GM21529 (cell line): ENCODE results near the gene SKIDA1.

Experiments
- ATAC-seq: cut with Tn5 transposase; IDR thresholded peaks from one replicate; pipeline ENCODE4 v1.9.1; 2021; ENCODE audit not compliant: unreplicated experiment

Gene SKIDA1

DNA sequence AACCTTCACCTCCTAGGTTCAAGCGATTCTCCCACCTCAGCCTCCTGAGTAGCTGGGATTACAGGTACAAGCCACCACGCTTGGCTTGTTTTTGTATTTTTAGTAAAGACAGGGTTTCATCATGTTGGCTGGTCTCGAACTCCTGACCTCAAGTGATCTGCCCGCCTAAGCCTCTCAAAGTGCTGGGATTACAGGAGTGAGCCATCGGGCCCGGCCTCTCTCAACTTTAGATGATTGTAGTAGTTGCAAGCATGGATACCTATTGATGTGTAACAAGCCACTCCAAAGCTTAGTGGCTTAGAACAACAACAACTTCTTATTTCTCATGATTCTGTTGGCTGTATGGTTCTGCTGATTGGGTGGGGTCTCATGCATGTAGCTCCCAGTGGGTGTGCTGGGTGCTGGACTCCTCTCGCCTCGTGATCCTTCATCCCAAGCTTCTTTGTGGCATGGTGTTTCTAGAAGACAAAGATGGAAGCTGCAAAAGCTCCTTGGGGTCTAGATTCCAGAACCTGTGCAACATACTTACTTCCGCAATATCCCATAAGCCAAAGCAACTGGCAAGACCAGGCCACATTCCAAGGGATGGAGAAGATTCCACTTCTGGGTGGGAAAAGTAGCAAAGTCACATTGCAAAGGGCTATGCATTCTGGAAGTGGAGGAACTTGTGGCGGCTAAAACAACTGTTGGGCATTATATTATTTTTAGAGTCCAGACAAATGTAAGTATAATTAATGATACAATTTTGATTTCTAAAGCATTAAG is 37.9 kb downstream of the SKIDA1 start:
- no peak for ATAC-seq

DNA sequence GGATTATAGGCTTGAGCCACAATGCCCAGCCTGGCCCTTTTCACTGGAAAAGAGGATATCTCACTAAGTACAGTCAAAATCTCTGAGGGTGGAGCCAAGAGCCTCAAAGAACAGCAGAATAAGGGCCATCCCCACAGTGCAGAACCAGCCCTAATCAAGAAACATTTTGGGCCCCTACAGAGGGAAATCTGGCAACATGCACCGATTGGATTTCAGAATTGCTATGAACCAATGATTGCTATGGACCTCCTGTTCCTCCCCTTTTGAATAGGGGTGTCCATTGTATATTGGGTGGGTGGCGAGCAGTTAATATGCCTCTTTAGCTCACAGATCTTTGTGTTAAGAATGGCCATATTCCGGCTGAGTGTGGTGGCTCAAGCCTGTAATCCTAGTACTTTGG is 42.7 kb downstream of the SKIDA1 start:
- ATAC-seq: no peak

DNA sequence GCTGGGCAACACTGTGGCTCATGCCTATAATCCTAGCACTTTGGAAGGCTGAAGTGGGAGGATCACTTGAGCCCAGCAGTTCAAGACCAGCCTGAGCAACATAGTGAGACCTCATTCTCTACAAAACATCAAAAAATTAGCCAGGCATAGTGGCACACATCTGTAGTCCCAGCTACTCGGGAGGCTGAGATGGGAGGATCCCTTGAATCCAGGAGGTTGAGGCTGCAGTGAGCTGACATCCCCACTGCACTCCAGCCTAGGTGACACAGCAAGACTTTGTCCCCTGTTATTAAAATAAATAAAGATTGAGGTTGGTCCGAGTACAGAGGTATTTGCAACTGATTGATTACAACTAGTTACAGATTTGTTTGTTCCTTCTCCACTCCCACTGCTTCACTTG is 44.1 kb downstream of the SKIDA1 start:
- ATAC-seq: no peak

DNA sequence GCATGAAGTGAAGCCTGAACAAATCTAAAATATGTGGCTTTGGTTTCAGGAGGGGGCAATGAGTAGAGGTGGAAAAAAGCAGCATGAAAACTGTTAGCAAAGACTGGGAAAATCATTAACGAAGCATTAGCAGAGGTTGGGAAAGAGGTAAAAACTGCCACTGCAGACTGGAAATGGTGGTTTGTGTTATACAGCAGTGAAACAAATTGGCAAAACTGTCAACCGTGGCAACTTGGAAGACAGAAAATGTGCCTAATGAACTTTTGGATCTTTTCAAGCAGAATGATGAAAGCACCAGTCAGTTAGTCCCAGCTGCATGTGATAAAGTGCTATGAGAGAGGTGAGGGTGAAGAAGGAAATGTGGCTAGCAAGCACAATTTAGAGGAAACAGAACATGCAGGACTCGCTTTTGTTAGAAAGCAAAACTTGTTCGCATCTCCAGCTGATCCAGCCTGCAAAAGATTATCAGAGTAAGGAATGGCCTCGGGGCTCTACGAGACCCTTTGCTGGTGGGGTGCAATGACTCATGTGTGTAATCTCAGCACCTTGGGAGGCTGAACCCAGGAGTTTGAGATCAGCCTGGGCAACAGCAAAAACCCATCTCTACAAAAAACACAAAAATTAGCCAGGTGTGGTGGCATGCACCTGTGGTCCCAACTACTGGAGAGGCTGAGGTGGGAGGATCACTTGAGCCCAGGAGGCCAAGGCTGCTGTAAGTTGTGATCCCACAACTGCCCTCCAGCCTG is 45.7 kb downstream of the SKIDA1 start:
- ATAC-seq: no peak

DNA sequence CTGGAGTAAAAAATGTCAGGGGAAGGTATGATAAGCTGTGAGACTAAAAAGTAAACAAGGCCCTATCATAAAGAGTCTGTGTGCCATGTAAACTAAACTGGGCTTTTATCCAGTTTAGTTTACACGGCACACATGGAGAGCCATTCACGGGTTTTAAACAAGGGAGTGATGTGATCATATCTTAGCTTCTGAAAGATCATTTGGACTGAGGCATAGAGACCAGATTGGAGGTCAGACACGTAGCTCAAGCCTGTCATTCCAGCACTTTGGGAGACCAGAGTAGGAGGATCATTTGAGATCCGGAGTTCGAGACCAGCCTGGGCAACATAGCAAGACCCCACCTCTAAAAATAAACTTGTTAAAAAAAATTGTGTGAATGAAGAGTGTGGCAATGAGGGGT is 50.1 kb downstream of the SKIDA1 start:
- ATAC-seq: no peak

DNA sequence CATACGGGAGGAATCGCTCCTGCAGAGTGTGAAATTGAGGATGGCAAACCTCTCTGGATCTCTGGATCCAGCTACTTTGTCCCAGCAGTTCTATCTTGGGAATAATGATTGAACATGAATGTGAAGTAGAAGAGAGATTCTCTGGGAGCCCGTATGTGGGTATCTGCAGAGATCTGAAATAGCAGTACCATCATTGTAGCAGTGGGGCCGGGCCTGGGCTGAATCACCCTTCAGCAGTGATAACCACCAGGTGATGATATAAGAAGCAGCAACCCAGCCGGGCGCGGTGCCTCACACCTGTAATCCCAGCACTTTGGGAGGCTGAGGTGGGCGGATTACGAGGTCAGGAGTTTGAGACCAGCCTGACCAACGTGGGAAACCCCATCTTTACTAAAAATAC is 51.9 kb downstream of the SKIDA1 start:
- ATAC-seq: no peak

DNA sequence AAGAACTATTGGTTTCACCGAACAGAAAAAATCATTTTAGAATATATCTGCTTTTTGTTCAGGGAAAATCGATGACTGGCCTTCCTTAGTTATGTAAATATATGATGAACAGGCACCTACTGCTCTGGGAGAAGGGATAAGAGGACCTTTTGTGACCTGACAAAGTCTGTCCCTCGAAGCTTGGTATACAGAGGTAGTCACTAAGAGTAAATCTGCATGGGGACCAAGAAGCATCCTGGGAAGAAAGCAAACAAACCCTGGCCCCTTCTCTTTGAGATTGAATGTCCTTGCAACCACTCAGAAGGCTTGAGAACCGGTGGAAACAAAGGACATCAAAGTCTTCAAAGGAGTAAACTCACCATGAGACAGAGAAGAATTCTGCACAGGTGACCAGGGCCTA is 52.3 kb downstream of the SKIDA1 start:
- ATAC-seq: no peak

DNA sequence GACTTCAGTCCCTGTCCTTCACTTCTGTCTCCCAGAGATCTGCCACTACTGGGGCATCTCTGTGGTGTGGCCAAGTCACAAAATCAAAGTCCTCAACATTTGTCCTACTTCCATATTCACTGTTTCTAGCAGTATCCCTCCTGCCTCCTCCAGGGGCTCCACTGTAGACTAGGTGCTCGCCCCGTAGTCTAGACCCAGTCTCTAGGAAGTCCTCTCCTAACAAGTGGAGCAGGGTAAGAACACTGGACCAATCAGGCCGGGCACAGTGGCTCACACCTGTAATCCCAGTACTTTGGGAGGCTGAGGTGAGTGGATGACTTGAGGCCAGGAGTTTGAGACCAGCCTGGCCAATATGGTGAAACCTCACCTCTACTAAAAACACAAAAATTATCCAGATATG is 57.4 kb downstream of the SKIDA1 start:
- no peak for ATAC-seq

DNA sequence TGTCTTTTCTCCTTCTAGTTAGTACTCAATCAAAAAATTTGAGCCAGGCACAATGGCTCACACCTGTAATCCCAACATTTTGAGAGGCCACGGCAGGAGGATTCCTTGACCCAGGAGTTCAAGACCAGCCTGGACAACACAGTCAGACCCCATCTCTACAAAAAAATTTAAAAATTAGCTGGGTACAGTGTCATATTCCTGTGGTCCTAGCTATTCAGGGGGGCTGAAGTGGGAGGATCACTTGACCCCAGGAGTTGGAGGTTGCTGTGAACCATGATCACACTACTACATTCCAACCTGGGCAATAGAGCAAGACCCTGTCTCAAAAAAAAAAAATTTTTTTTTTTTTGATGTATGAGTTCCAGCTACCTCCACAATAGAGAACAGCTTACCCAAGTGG is 57.8 kb downstream of the SKIDA1 start:
- ATAC-seq: no peak

DNA sequence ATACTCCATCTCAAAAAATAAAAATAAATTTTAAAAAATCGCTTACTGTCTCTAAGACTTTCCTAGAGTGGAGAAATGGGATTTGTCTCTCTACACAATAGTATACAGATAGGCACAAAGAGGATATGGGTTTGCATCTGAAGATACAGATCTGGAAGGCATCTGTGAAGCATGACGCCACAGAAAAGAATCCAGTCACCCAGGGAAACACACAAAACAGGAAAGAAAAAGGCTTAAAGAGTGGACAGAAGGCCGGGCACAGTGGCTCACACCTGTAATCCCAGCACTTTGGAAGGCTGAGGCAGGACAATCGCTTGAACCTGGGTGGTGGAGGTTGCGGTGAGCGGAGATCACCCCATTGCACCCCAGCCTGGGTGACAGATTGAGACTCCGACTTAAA is 61.3 kb downstream of the SKIDA1 start:
- no peak for ATAC-seq
